Dermis blood vessel endothelial cell (primary cell): Measurements from ENCODE around the gene CFAP141. TPM values are rescaled to one million over a fixed set of nuclear protein-coding genes. Genes with fewer than 3 reads are reported as not detected.
A peak's percentile ranks its signal among the peaks of the same experiment; 100 is the strongest.
"Not testable (repeated sequence)": the region's sequence is repeated elsewhere in the genome, so short reads cannot be mapped to it uniquely, and the experiment has no call there.

ENCODE experiments used
- DNase-seq: peaks from one replicate; pipeline ENCODE4 v3.0.0; 2010
- total RNA-seq: library from RNA; depleted of rRNA; stranded (reverse); fragments of >200 nt; gene quantifications from 2 replicates; pipeline ENCODE4 v1.2.3, GENCODE V29; 2014

CFAP141 gene
- total RNA-seq, 1 donor from 2014 or later: not detected

DNA sequence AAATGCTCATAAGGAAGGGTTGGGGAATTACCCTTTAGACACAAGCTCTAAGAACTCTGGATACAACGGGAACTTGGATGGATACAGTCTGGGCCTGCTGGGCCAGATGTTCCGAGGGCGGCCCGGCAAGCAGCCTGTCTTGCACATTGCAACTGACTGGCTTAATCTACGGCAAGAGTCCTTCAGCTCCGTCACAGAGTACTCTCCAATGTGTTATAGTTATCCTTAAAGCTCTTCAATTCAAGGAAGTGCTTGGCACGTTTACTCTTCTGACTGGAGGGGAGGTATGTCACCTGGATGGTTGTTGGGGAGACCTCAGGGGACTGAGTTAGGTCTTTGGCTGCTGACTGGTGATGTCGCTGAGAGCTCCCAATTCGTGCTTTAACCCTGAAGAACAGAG, 1.1 kb upstream of the CFAP141 start:
- DNase-seq: no peak

DNA sequence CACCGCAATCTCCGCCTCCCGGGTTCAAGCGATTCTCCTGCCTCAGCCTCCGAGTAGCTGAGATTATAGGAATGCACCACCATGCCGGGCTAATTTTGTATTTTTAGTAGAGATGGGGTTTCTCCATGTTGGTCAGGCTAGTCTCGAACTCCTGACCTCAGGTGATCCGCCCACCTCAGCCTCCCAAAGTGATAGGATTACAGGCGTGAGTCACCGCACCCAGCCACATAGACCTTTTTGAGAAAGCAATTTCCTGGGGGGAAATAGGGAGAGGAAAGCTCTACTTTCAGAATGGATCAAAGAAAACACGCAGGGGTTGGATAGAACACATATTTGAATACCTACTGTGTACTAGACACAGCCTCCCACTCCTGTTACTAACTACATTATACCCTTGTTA, 355 bp downstream of the CFAP141 start:
- not testable (repeated sequence) for DNase-seq

DNA sequence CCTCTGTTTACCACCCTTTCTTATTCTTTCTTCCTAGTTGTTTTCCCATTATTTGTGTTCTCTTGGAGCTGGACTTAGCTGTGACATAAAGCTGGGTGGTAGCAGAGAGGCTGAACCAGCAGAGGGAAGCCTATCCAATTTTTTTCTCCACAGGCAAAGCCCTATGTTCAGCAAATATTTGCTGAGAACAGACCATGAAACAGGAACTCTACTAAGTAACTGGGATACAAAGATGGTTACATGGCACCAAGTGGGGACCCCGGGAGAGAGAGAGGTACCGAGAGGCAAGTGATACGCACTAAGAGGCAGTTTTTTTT, 6.6 kb downstream of the CFAP141 start:
- DNase-seq: peak; percentile 28

DNA sequence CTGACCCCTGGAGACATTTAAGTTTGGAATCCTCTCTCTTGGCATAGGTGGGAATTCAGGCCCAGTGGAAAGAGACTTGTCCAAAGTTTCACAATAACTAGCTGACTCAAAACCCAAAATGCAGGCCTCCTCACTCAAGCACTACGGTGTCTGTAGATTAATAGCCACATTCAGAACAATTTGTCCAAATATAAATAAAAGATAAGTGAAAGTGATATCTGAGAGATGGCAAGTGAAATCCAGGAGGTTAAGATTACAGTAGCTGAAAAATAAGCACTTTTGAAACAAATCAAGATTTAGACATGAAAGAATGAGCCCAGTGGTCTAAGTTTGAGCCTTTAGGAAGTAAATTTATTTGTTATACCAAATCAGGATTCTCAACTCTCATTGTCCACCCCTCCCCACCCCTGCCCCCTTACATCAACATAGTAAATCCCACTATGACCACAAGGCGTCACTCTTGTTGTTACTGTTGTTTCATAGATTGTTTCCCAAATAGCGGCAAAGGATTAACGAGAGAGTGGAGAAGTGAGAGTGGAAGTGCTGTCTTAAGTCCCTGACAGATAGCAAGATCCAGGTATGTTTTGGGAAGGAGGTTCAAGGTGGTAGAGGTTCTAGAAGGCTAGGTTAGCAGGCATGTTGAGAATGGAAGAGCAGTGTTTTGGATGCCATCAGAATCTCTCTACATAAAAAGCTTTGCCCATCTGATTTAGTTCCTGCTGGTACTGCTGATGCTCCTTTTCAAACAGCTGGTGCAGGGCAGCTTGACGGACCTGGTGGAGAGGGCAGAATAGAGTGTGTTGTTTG, 7.2 kb downstream of the CFAP141 start:
- peak; percentile 83 for DNase-seq

- peak; percentile 39 for DNase-seq
Measured at GRCh38 chr1:154193821-154194220, 12.3 kb downstream of the CFAP141 start.

DNA sequence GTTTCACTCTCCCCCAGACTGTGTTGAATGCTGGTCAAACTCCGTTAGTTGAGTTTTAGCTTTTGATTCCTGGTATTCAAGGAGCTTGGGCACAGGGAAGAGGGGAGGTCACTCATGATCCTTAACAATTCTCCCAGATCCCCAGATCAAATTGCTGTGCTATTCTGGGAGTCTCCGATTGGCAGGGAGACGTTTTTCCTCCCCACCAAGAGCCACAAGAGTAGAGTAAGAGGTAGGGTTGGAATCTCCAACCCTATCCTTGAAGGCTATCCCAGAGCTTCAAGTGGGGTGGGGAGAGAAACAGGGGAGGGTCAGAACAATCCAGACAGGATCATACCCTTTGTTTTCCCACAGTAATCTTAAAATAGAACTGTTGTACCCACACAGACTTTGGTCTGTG, 13.7 kb downstream of the CFAP141 start:
- no peak for DNase-seq

GRCh38 chr1:154191990-154192461, 14.1 kb downstream of the CFAP141 start, which contains the start of gene TPM3:
Gene TPM3 (minus strand): TSS chr1:154192100. CDS start chr1:154192018, 82 bp downstream.
- DNase-seq: peak; percentile 85

- DNase-seq: peak; percentile 85
Measured at GRCh38 chr1:154190550-154190949, 15.6 kb downstream of the CFAP141 start.

GRCh38 chr1:154186852-154187501, 19.2 kb downstream of the CFAP141 start:
- DNase-seq: no peak

DNA sequence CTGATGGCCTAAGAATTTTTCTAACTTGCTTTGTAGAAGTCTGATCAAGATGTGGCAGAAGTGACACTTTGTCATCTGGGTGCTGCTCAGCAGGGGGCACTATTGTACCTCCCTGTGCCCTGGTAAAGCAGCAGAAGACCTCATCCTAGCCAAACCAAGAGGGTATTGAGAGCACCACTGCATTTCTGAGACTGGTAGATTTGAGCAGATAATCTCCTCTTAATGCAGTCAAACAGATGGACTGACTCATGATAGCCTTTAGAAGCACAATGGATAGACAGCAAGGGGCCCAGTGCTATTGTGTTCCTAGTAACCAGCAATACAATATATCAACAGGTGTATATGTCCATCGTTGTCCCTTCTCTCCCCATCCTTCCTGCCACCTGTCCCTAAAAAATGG, 20.0 kb downstream of the CFAP141 start:
- peak; percentile 92 for DNase-seq

DNA sequence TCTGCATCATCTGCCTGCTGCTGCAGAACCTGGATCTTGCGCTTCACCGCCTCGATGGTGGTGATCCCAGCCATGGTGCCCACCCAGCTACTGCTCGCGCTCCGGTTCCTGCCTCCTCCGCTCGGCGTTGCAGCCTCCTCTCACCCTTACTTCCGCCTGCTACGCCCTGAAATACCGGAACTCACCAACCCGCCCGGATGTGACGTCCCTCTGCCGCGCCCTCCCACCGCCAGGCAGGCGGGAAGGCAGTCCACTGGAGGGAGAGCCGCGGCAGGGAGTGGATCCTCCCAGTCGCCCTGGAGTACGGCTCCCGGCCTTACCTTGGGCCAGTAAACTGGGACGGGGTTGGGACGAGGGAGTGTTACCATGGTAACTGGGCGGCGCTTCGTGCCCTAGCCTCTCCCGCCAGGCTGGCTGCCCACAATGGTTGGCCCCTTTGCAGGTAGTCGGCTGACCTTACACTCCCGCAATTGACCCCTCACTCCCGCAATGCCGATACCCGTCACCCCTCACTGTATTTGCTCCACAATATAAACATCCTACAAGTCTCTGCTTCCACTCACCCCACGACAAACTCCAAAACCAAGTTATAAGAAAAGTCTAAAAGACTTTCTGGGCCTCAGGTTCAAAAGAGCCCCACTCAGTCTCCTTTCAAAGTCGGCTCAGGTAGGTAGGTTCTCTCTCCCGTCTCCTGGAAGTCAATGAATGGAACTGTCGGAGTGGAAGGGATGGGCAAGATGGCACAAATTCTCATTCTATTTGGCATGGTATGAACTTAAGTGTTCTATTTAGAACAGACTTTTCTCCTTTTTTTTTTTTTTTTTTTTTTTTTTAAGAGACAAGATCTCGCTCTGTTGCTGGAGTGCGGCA, 22.9 kb downstream of the CFAP141 start:
- peak; percentile 98 for DNase-seq

DNA sequence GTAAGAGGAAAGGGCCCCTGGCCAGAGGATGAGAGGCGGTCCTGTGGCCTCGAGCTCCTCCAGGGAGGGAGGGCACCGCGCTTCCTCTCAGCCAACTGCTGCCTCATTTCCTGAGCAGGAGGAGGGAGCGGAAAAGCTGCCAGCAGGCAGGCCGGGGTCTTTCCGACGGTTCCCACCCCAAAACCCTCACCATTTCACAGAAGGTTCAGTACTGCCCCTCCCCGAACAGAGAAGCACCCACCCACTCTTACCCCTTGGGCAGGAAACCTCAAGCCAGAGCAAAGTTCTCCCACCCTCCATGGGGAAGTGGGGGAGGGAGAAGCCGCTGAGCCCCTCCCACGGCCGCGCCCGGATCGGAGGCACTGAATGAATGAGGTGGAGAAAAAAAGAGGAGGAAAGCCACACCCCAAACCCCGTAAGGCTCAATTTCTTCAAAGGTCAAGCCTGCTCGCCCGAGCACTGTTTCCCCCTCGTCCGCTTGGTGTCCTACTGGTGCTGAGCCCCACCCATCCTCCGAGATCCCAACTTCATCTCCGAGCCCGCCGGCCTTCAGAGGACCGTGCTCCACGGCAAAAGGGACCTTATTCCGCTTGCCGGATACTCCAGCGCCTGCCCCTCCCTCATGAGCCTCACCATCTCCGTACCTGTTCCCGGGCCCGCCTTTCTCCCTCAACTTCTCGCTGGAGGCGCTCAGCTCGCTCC, 23.6 kb downstream of the CFAP141 start:
- DNase-seq: peak; percentile 86

GRCh38 chr1:154181944-154182343, 24.2 kb downstream of the CFAP141 start:
- DNase-seq: no peak

GRCh38 chr1:154179946-154180687, 26.0 kb downstream of the CFAP141 start:
- DNase-seq: no peak

GRCh38 chr1:154178911-154179811, 27.0 kb downstream of the CFAP141 start:
- DNase-seq: no peak

DNA sequence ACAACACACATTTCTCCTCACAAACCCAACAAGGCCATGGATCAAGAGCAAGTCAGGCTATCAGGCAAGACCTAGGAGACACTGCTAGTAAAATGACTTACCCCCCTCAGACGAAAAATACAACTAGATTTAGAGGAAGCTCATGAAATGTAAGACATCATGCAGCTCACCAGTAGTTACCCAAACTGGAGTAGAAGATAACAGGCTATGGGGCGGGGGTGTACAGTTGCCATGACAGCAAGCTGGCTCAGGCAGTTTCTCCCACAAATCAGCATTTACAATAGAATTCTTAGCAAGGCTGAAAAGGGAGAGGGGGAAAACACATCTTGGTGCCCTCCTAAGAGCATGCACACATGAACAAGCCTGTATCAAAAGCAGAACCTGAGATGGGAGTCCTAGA, 28.1 kb downstream of the CFAP141 start:
- no peak for DNase-seq

DNA sequence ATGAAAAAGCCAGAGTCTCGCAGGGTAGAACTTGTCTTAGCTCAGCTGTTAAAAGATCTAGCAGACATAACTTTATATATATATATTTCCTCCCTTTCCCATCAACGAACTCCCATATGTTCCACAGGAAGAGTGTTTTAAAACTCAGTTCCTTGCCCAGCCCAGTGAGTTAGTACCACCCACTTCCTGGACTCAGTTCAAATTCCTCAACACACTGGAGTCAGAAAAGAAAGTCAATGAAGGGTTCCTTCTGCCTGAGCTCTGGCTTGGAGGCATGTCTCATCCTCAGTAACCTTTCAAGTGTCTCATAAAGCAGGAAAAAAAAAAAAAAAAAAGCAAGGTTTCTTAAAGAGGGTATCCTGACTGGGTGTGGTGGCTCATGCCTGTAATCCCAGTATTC, 29.8 kb downstream of the CFAP141 start:
- DNase-seq: peak; percentile 89

DNA sequence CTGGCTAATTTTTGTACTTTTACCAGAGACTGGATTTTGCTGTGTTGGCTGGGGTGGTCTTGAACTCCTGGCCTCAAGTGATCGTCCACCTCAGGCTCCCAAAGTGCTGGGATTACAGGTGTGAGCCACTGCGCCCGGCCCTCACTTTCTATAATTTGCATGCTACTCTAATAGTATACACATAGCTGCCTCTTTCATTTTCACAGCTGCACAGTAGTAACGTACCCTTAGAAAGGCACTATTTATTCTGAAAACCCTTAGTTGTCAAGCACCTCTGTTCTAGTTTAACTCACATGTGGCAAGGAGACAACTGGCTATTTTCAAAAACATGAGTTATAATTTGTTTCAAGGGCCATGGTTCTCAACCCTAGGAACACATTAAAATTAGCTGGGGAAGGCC, 31.5 kb downstream of the CFAP141 start:
- DNase-seq: no peak

DNA sequence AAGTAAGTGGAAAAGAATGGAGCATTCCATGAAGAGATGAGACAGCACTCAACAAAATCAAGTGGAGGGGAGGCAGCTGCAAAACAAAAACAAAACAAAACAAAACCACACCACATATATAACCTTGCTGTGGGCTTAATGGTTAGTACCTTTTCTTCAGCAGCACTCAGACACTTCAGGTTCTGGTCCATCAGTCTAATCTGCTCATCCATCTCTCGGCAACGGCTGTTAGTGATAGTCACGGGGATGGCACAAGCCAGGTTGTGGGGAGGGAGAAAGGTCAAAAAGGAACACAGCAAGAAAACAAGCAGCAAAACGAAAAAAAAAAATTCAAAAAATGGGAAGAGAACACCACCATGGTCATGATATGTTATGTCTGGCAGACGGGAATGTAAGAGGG, 34.3 kb downstream of the CFAP141 start:
- no peak for DNase-seq

GRCh38 chr1:154171223-154171583, 34.9 kb downstream of the CFAP141 start:
- no peak for DNase-seq
